ENCODE measurements around the gene JAZF1.
A peak's percentile ranks its signal among the peaks of the same experiment; 100 is the strongest.

The JAZF1 gene

DNA sequence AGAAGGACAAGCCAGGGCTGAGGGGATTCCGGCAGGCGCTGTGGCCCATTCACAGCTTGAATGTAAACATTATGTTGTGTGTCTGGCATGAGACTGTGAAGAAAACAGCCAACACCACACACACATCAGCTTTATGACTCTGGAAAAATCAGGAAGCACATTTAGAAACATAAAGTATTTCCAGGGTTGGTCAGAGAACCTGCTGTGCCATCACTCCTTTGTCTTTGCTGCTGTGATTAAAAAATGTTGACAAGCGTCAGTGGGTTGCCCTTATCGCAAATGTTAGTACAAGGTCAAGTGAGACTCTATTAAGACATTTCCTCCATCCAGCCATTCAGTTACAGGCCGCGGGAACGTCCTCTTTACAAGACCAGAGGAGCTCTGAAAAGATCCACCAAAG, 345.2 kb downstream of the JAZF1 start:
- no peak for DNase-seq (ENCODE audit: low spot score)

- DNase-seq (ENCODE audit: low spot score) = no peak
Observed at GRCh38 chr7:27834179-27834921, 346.2 kb downstream of the JAZF1 start.

GRCh38 chr7:27826357-27826756, 354.2 kb downstream of the JAZF1 start:
- DNase-seq (ENCODE audit: low spot score) = no peak

DNA sequence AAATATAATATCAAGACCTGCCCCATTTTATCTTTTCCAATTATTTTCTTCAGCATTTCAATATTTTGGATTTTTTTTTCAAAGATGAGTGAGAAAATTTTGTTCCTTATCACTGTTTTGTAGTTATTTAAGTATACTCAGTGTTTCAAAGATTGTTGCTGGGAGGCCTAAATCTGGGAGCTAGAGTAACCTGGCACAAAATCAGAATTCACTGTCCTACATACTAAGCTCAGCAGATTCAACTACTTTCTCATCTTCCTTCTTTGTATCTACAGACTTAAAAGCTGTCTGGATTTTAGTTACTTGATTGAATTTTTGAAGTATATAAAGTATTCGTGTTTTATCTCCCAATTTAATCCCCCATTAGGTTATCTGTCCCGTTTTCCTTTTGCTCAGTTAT, 354.7 kb downstream of the JAZF1 start:
- DNase-seq (ENCODE audit: low spot score) = no peak

DNA sequence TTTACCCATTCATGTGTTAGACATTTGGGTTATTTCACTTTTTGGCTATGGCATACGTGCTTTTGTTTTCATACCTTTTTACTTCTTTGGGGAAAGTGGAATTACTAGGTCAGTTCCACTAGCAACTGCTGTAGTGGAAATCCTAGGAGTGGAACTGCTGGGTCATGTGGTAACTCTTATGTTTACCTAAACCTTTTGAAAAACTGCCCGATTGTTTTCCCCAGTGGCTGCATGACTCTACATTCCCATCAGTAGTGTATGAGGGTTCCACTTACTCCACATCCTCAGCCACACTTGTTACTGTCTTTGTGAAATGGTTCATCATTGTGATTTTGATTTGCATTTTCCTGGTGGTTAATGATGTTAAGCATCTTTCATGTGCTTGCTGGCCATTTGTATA, 358.4 kb downstream of the JAZF1 start:
- no peak for DNase-seq (ENCODE audit: low spot score)

GRCh38 chr7:27812706-27813105, 367.9 kb downstream of the JAZF1 start:
- no peak for DNase-seq (ENCODE audit: low spot score)

DNA sequence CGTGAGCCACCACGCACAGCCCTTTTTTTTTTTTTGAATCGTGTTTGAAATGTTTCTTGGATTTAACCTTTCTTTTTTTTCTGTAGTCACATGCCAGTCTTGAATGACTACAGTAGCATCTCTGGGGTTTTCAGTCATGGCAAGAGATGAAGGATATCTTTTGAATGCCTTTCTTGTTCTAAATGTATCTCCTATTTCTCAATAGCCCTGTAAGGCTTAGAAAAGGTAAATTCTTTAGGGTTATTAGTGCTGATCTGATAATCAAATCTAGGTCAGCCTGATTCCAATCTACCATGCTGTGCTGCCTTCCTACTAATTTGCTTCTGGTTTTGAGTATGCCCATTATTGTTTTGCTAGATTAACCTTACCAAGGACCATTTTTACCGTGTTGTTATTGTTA, 370.4 kb downstream of the JAZF1 start:
- DNase-seq (ENCODE audit: low spot score) = no peak

DNA sequence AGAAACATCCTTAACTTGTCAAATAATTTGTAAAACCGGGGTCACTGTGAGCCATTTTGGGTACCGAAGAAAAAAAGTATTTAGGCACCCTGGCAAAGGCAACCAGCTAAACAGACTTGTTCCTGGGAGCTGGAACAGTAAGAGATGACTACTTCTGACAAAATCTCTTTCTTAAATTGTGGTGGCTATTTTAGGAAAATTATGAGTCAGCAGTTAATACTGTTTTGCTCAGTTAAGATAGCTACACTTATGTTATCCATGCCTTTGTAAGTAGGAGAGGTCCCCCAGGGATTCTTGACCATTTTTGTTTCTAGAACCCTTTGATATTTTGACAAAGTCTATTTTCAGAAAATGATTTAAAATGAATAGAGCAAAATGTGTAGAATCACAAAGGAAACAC, 372.0 kb downstream of the JAZF1 start:
- DNase-seq (ENCODE audit: low spot score) = no peak

DNA sequence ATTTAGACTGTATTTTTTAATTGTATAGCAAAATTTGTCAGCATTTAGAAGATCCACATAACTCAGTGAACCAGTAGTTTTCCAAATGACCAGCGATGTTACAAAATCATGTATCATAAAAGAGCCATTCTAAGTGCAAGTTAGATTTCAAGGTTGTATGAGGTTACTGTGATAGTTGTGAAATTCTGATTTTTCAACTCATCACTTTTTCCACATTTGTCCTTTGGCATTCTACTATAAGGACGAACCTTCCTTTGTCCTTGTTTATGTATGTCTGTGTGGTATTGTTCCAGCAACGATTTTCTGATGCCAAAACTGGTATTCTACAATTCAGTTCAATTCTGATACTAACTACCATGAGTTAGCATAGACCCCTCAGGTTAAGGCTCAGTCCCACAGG, 376.5 kb downstream of the JAZF1 start:
- DNase-seq (ENCODE audit: low spot score) = no peak

GRCh38 chr7:27802999-27803398, 377.6 kb downstream of the JAZF1 start:
- DNase-seq (ENCODE audit: low spot score) = no peak

DNA sequence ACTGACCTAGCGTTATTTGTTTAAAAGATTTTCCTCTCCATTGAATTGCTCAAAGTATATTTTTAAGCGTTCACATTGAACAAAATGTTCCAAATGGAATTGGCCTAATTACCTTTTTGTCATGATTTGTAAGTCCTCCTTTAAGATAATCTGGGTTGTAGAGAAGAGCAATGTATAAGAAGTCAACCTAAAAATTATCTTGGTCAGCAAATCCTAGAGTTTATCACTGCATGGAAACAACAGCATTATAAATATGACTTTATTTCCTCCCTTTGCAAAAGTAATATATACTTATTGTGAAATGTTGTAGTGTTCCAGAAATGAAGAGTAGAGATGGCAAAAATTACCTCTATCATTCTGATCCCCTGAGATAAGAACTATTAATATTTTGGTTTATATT, 381.4 kb downstream of the JAZF1 start:
- DNase-seq (ENCODE audit: low spot score) = no peak

GRCh38 chr7:27795977-27796376, 384.6 kb downstream of the JAZF1 start:
- no peak for DNase-seq (ENCODE audit: low spot score)

- DNase-seq (ENCODE audit: low spot score) = no peak
Observed at GRCh38 chr7:27793780-27794179, 386.8 kb downstream of the JAZF1 start.

- no peak for DNase-seq (ENCODE audit: low spot score)
Observed at GRCh38 chr7:27788437-27788836, 392.2 kb downstream of the JAZF1 start.

GRCh38 chr7:27784399-27785053, 396.1 kb downstream of the JAZF1 start:
- peak; percentile 21 for DNase-seq (ENCODE audit: low spot score)

- no peak for DNase-seq (ENCODE audit: low spot score)
Observed at GRCh38 chr7:27782849-27783248, 397.7 kb downstream of the JAZF1 start.

DNA sequence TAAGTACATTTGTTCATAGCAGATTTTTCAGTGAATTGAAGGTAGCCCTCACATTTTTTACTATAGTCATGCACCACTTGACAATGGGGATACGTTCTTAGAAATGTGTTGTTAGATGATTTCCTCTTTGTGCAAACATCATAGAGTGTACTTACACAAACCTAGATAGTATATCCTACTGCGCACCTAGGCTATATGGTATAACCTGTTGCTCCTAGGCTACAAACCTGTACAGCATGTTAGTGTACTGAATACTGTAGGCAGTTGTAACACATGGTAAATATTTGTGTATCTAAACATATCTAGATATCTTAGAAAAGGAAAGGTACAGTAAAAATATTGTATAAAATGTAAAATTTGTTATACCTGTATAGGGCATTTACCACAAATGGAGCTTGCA, 399.4 kb downstream of the JAZF1 start:
- DNase-seq (ENCODE audit: low spot score) = no peak

Data from HuH-7 (cell line).